Measurements from ENCODE around the gene HYOU1.

DNA sequence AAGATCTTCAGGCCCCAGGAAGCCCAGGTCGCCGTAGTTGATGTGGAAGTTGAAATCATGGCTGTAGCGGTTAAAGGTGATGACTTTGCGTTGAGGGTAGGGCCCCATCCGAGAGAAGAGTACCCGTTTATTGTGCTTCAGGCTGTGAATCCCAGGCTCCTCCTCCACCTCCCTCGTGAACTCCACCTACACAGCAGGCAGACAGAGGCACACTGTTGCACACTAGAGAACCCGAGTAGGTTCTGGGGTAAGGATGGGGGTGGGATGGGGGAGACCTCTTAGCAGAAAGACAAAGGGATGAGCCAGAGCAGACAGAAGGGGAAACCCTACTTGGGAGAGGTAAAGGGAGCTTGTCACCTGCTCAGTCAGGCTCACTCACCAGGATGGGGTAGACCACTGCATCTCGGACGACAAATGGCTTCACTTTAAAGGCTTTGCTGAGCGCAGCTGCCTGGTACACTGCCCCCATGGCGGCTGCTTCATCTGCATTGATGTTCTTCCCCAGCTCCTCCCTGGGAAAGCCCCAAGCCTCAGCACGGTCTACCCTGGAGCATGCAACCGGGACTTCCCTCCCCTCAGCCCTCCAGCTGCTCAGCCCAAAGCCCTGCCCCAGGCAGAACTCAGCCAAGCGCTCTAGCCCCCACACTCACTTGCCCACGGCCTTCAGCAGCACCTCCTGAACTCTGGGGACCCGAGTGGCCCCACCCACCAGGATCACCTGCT is 5.4 kb downstream of the HYOU1 start:
- TF ChIP-seq, protein P1, sequence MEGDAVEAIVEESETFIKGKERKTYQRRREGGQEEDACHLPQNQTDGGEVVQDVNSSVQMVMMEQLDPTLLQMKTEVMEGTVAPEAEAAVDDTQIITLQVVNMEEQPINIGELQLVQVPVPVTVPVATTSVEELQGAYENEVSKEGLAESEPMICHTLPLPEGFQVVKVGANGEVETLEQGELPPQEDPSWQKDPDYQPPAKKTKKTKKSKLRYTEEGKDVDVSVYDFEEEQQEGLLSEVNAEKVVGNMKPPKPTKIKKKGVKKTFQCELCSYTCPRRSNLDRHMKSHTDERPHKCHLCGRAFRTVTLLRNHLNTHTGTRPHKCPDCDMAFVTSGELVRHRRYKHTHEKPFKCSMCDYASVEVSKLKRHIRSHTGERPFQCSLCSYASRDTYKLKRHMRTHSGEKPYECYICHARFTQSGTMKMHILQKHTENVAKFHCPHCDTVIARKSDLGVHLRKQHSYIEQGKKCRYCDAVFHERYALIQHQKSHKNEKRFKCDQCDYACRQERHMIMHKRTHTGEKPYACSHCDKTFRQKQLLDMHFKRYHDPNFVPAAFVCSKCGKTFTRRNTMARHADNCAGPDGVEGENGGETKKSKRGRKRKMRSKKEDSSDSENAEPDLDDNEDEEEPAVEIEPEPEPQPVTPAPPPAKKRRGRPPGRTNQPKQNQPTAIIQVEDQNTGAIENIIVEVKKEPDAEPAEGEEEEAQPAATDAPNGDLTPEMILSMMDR (IDR thresholded peaks at IDR 0.05; ENCODE audit: borderline replicate concordance, extremely low read depth, low read length, poor library complexity, severe bottlenecking) = no peak
- no peak for TF ChIP-seq EZH2 (IDR thresholded peaks at IDR 0.05; ENCODE audit: borderline replicate concordance, low read depth, low read length, severe bottlenecking)

Measured in DND-41 (cell line).